IPS-18a (cell line): ENCODE results near the gene FLNB.
A peak's percentile ranks its signal among the peaks of the same experiment; 100 is the strongest.

Experiments
- H3K27ac ChIP-seq: one replicate; pipeline ENCODE4 v1.5.1; 2013; ENCODE audit warnings: low read length
- H3K27me3 ChIP-seq: one replicate; pipeline ENCODE4 v1.6.1; 2013; ENCODE audit warnings: mild to moderate bottlenecking, low read length; ENCODE audit not compliant: control insufficient read depth, insufficient read depth
- H3K36me3 ChIP-seq: one replicate; pipeline ENCODE4 v1.6.1; 2013; ENCODE audit warnings: low read depth, low read length; ENCODE audit not compliant: control insufficient read depth
- H3K4me1 ChIP-seq: one replicate; pipeline ENCODE4 v1.6.1; 2013; ENCODE audit warnings: low read depth, low read length; ENCODE audit not compliant: control insufficient read depth
- H3K4me3 ChIP-seq: one replicate; pipeline ENCODE4 v1.5.1; 2013; ENCODE audit warnings: low read length
- H3K9ac ChIP-seq: one replicate; pipeline ENCODE4 v1.6.1; 2013; ENCODE audit warnings: mild to moderate bottlenecking, low read length, moderate library complexity
- H3K9me3 ChIP-seq: one replicate; pipeline ENCODE4 v1.6.1; 2013; ENCODE audit warnings: low read depth, low read length; ENCODE audit not compliant: control insufficient read depth

Gene FLNB

GRCh38 chr3:58175437-58176184 lies 167.4 kb downstream of the FLNB start:
- H3K27ac ChIP-seq, result no peak overlapping the region
- no peak overlapping the region for H3K9ac ChIP-seq

DNA sequence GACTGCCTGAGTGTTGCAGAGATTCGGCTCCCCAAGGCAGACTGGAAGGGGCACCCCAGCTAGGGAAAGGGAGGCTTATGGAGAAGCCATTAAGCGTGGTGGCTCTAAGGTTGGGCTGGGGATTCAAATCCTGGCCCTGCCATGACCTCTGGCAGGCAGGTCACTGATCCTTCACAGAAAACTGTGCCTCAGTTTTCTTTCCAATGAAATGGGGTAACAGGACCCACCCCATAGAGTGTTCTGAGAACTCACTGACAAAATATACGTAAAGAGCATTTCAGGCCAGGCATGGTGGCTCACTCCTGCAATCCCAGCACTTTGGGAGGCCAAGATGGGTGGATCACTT lies 167.9 kb downstream of the FLNB start:
- Histone ChIP-seq H3K9ac (no peak overlapping the region), H3K27ac (no peak overlapping the region), H3K9me3 (no peaks in the 10 kb centered on the region), H3K4me3 (no peak overlapping the region), H3K4me1 (peaks cover 17% of the 10 kb centered on the region), H3K36me3 (no peaks in the 10 kb centered on the region), H3K27me3 (peaks cover 7% of the 10 kb centered on the region)

More at GRCh38 chr3:58175437-58176184, 167.4 kb downstream of the FLNB start:
- no peak overlapping the region for H3K4me3 ChIP-seq
- no peaks in the 10 kb centered on the region for H3K9me3 ChIP-seq
- peaks cover 17% of the 10 kb centered on the region for H3K4me1 ChIP-seq
- H3K27me3 ChIP-seq, result peaks cover 7% of the 10 kb centered on the region
- H3K36me3 ChIP-seq, result no peaks in the 10 kb centered on the region

DNA sequence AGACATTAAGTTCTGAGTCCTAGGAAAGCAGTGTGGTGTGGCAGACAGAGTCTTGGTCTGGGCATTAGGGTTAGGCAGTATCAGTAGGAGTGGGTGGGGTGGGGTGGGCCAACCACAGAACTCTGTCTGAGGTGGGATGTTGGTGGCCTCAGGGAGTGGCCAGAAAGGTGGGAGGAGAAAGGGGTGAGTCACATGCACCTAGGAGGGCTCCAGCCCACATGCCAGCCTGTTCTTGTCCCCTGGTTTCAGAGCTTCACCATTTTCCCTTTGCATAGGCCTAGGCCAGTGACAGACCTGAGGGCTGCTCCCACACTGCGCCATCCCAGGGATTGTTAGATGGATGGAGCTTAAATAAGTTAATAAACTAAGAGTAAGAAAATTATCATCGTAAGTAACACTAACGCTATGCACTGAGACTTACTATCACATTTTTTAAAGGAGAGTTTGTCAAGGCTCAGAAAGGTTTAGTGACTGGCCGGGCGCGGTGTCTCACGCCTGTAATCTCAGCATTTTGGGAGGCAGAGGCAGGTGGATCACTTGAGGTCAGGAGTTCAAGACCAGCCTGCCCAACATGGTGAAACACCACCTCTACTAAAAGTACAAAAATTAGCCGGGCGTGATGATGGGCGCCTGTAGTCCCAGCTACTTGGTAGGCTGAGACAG lies 168.7 kb downstream of the FLNB start:
- no peak overlapping the region for H3K27ac ChIP-seq
- peaks cover 7% of the 10 kb centered on the region for H3K27me3 ChIP-seq
- peak overlapping the region; percentile 38 for H3K4me3 ChIP-seq
- no peaks in the 10 kb centered on the region for H3K9me3 ChIP-seq
- no peaks in the 10 kb centered on the region for H3K36me3 ChIP-seq
- peaks cover 17% of the 10 kb centered on the region for H3K4me1 ChIP-seq
- no peak overlapping the region for H3K9ac ChIP-seq

- Histone ChIP-seq H3K36me3 (no peaks in the 10 kb centered on the region), H3K9me3 (no peaks in the 10 kb centered on the region), H3K4me1 (peaks cover 17% of the 10 kb centered on the region), H3K9ac (no peak overlapping the region), H3K27ac (no peak overlapping the region), H3K4me3 (peak overlapping the region; percentile 38), H3K27me3 (peaks cover 7% of the 10 kb centered on the region)
These were observed 169.7 kb downstream of the FLNB start for GRCh38 chr3:58177747-58178527.

DNA sequence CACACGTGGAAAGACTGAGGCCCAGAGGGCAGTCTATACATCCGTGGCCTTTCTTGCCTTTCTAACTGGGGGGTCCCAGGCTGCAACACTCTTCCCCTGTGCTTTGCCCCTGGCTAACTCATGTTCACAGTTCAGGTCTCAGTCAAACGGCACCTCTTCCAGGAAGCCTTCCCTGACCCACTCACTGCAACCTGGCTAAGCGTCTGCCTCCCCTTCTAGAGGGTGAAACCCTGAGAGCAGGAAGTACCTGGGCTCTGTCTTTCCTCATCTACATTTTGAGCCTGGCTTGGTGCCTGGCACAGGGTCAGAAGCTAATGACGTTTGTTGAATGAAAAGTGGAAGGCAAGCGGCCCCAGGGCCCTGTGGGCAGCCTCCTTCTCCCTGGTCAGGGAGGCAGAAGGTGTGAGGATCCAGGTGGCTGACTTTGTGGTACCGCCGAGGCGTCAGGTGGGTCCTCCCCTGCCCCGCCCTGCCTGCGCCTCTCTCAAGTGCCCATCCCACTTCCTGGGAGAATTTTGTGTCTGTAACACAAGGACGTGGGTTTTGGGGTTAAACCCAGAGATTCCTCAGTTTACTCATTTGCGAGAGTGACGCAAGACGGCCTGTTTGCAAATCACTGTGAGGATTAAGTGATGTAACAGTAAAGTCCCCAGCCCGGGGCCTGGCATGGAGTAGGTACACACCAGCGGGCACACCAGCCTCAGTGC lies 170.5 kb downstream of the FLNB start:
- Histone ChIP-seq H3K27ac (no peak overlapping the region), H3K9me3 (no peaks in the 10 kb centered on the region), H3K4me3 (no peak overlapping the region), H3K4me1 (peaks cover 12% of the 10 kb centered on the region), H3K27me3 (peaks cover 7% of the 10 kb centered on the region), H3K36me3 (no peaks in the 10 kb centered on the region), H3K9ac (no peak overlapping the region)

DNA sequence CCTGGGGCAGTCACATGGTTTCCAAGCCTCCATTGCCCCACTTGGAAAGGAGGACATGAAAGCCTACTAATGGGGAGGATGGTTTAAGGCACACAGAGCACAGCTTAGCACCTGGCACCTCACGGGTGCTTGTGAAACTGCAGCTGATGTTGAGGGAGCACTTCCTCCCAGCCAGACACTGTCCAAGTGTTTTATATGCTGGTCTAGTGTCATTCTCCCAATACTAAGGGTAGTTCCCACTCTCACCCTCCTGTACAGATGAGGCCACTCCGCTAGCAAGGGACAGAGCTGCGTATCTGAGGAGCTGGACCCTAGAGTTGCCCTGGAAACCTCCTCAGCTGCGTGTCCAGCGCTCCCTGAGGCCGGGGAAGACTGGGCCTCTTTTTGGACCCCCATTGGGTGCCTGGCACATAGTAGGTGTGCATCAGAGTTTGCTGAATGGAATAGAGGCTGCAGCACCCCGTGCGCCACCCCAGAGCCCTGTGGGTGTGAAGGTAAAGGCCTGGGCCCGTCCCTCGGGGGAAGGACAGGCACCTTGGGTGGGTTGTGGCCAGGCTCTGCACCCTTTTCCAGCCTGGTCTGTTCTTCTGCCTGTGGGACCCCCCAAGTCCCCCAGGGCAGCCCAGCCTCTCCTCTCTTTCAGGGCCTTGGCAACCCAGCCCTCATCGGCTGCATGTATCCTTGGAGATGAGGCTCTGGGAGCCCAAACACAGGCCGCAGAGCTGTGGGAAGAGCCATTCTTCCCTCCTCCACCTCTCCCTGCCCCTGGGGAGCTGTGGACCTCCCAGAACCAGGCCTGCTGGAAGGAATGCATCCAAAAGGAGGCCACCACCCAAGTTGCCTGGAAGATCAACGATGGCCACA lies 171.2 kb downstream of the FLNB start:
- H3K9ac ChIP-seq, result no peak overlapping the region
- H3K4me3 ChIP-seq, result no peak overlapping the region
- no peaks in the 10 kb centered on the region for H3K36me3 ChIP-seq
- no peak overlapping the region for H3K27ac ChIP-seq
- H3K4me1 ChIP-seq, result peaks cover 10% of the 10 kb centered on the region
- no peaks in the 10 kb centered on the region for H3K9me3 ChIP-seq
- peaks cover 7% of the 10 kb centered on the region for H3K27me3 ChIP-seq

DNA sequence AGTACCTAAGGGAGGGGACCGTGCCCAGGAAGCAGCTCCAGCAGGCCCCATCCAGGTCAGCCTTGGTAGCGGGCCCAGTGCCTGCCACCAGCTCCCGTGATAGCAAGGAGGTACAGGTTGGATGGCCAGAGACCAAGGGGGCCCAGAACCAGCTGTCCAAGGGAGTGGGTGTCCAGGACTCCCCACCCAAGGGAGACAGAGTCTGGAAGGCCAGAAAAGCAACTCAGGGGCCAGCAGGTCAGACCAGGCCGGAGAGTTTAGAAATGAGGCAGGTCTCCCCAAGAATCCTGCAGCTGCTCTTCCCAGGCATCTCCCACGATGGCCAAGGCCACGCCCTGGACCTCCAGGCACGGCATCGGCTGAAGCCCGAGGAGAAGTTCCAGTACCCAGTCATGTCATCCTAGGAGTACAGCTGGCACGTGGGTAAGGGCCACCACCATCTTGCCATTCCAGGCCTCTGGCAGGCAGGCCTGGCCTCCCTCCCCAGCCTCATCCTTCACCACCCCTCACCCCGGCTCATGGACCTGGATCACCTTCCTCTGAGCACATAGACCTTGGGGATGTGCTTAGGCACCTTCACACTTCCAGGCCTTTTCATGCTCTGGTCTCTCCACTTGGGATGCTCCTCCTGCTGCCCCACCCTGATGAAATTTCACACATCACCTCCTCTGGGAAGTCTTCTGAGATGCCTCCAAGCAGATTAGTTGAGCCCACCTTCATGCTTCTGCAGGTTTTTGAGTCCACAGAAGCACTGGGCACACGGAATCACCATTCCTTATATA lies 172.1 kb downstream of the FLNB start:
- no peak overlapping the region for H3K9ac ChIP-seq
- H3K27ac ChIP-seq, result no peak overlapping the region
- H3K36me3 ChIP-seq, result no peaks in the 10 kb centered on the region
- H3K4me1 ChIP-seq, result peaks cover 7% of the 10 kb centered on the region
- H3K27me3 ChIP-seq, result peaks cover 7% of the 10 kb centered on the region
- H3K4me3 ChIP-seq, result no peak overlapping the region
- H3K9me3 ChIP-seq, result no peaks in the 10 kb centered on the region

GRCh38 chr3:58180940-58181587 lies 172.8 kb downstream of the FLNB start:
- no peak overlapping the region for H3K27ac ChIP-seq

GRCh38 chr3:58183221-58183620 lies 175.0 kb downstream of the FLNB start:
- peaks cover 6% of the 10 kb centered on the region for H3K27me3 ChIP-seq
- H3K4me1 ChIP-seq, result no peaks in the 10 kb centered on the region
- no peak overlapping the region for H3K27ac ChIP-seq
- no peaks in the 10 kb centered on the region for H3K36me3 ChIP-seq
- H3K9ac ChIP-seq, result no peak overlapping the region
- H3K9me3 ChIP-seq, result no peaks in the 10 kb centered on the region
- H3K4me3 ChIP-seq, result no peak overlapping the region

More at GRCh38 chr3:58180940-58181587, 172.8 kb downstream of the FLNB start:
- H3K4me3 ChIP-seq, result no peak overlapping the region
- H3K9me3 ChIP-seq, result no peaks in the 10 kb centered on the region
- H3K4me1 ChIP-seq, result no peaks in the 10 kb centered on the region
- H3K9ac ChIP-seq, result no peak overlapping the region
- H3K27me3 ChIP-seq, result peaks cover 7% of the 10 kb centered on the region
- H3K36me3 ChIP-seq, result no peaks in the 10 kb centered on the region

- Histone ChIP-seq H3K4me3 (no peak overlapping the region), H3K9ac (no peak overlapping the region), H3K9me3 (no peaks in the 10 kb centered on the region)
These were observed 175.7 kb downstream of the FLNB start for GRCh38 chr3:58183891-58184290.

More at GRCh38 chr3:58183891-58184290, 175.7 kb downstream of the FLNB start:
- no peaks in the 10 kb centered on the region for H3K27me3 ChIP-seq
- H3K4me1 ChIP-seq, result no peaks in the 10 kb centered on the region
- H3K36me3 ChIP-seq, result no peaks in the 10 kb centered on the region
- no peak overlapping the region for H3K27ac ChIP-seq
